GM19397 (cell line): Measurements from ENCODE around the gene ZNF850.
A peak's percentile ranks its signal among the peaks of the same experiment; 100 is the strongest.
"Not testable (repeated sequence)": the region's sequence is repeated elsewhere in the genome, so short reads cannot be mapped to it uniquely, and the experiment has no call there.

Source experiments
- ATAC-seq: cut with Tn5 transposase; IDR thresholded peaks from one replicate; pipeline ENCODE4 v1.9.1; 2021; ENCODE audit warnings: mild to moderate bottlenecking, moderate library complexity; ENCODE audit not compliant: unreplicated experiment

Gene ZNF850

GRCh38 chr19:36772311-36773222 is at the start of gene ZNF850:
Gene ZNF850 (minus strand): TSS chr19:36772807. CDS start chr19:36762606, 10,201 bp downstream.
- ATAC-seq, result peak; percentile 92

- no peak for ATAC-seq
Observed at GRCh38 chr19:36821758-36822157, 49.2 kb upstream of the ZNF850 start.

DNA sequence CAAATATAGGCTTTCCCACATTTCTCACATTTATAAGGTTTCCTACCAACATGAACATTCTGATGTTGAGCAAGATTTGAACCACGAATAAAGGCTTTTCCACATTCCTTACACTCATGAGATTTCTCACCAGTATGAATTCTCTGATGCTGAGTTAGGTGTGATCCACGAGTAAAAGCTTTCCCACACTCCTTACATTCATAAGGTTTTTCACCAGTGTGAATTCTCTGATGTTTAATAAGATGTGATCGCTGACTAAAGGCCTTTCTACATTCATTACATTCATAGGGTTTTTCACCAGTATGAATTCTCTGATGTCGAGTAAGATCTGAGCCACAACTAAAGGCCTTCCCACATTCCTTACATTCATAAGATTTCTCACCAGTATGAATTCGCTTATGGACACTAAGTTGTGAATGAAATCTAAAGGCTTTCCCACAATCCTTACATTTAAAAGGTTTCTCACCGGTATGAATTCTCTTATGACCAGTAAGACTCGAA is 46.6 kb upstream of the ZNF850 start:
- no peak for ATAC-seq

DNA sequence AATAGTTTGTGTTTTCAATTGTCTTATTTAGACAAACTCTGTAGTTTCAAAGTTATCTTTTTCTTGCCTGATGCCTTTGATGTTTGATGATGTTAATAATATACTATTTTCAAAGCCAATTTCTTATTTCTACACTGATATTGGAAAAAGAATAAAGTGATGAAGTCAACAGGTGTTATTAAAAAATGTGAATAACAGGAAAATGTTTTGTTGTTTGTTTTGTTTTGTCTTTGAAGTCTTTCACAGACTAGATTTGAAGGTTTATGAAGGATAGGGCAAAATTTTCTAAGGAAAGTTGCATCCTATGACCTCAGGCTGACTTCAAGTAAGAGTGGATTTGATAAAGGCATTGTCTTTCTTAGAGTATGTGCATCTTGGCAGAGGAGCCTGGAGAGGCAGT is 34.4 kb upstream of the ZNF850 start:
- no peak for ATAC-seq

GRCh38 chr19:36805364-36805763 is 32.8 kb upstream of the ZNF850 start:
- ATAC-seq, result no peak

GRCh38 chr19:36797786-36798108 is 25.1 kb upstream of the ZNF850 start:
- no peak for ATAC-seq

GRCh38 chr19:36796714-36796992 is 24.0 kb upstream of the ZNF850 start:
- ATAC-seq, result no peak

DNA sequence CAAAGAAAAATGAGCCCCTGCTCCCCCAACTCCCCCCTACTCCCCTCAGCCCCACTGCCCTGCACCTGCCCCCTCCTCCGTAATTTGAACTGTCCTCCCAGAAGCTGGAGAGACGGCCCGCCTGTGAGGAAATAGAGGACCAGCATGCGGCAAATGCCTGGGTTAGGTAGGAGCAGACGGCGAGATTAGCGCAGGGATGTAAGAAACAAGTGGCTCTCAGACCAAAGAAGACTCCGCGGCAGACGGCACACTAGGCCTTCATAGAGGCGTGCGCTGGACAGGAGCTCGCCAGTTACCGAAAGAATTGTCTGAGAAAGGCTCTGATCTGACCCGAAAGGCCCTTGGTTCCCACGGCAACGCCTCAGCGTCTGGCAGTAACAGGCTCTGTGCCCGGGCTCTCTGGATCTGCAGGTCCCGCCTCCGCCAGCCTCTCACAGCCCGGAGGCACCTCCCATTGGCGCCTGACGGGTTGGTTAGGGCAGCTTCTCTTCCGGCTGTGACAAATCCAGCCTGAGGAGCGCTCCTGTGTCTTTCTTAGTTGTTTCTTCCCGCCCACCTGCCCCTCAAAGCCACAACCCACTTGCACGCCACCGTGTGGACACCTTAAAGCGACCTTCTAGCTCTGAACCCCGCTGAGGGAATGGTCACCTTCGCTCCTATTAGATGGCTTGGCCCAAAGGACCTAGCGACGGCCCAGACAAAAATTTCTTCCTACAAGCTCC is 19.0 kb upstream of the ZNF850 start:
- not testable (repeated sequence) for ATAC-seq

- no peak for ATAC-seq
Observed at GRCh38 chr19:36775768-36776167, 3.2 kb upstream of the ZNF850 start.

GRCh38 chr19:36773223-36773579 is 594 bp upstream of the ZNF850 start:
- peak; percentile 15 for ATAC-seq

DNA sequence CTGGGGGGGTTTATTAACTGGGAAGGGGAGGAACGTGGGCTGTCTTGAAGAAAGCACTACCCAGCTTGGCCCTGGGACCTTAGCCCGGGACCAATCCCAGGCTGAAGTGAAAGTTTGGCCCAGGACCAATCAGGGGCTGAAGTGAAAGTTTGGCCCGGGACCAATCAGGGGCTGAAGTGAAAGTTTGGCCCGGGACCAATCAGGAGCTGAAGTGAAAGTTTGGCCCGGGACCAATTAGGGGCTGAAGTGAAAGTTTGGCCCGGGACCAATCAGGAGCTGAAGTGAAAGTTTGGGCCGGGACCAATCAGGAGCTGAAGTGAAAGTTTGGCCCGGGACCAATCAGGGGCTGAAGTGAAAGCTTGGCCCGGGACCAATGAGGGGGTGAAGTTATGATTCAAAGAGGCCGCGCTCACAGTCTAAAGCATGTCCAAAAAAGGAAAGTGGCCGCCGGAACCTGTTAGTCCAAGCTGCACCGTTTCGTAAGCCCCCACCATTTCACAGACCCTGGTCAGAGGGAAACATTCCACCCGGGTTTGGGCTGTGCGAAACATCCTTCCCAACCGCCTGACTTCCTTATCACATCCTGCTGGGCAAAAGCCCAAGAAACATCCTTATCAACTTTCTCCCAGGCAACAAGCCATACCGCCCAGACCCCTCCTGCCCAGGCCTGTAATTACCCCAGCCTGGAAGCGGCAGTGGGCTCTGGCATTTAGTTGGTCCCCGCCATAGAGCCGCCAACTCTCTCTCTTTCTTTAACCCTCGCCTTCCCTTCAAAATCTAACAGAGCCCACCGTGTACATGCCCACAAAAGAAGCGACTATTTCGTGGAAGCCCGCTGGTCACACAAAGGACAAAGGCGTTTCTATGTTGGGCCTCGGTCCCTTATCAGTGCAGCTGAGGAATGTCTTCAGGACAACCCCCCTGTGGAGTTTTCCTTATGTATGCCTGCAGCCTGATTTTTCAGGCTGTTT is 1.1 kb downstream of the ZNF850 start:
- no peak for ATAC-seq

- no peak for ATAC-seq
Observed at GRCh38 chr19:36750066-36750691, 22.4 kb downstream of the ZNF850 start.

GRCh38 chr19:36749613-36750012 is 23.0 kb downstream of the ZNF850 start:
- not testable (repeated sequence) for ATAC-seq

- ATAC-seq, result no peak
Observed at GRCh38 chr19:36748431-36749275, 24.0 kb downstream of the ZNF850 start.

GRCh38 chr19:36747750-36748149 is 24.9 kb downstream of the ZNF850 start:
- no peak for ATAC-seq

DNA sequence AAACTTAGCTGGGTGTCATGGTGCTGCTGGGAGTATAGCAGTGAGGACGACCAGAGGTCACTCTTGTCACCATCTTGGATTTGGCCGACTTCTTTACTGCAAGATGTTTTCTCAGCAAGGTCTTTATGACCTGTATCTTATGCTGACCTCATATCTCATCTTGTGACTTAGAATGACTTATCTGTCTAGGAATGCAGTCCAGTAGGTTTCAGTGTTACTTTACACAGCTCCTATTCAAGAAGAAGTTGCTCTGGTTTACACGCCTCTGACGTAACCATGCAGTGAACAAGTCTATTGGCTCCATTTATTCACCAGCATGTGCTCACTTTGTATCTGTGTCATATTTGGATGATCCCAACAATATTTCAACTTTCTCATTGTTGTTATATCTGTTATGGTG is 26.7 kb downstream of the ZNF850 start:
- ATAC-seq, result no peak

DNA sequence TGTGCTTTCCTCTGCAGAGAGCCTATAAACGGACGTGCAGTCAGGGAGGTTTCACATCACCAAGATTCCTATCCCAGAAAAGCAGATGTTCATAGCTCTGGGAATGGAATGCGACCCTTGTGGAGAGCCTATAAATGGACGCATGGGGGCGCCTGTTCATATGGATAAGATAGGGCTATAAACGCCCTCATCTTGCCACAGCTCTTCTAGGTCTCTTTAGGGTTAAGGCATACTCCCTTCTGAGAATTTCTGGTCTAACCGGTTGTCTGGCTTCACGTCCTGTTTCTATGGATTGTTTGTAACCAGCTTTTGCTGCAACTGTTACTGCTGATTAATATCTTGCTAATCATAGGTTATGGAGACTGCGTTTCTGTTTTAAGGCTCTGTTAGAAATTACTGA is 36.4 kb downstream of the ZNF850 start:
- ATAC-seq, result not testable (repeated sequence)

GRCh38 chr19:36719687-36720556 is 52.7 kb downstream of the ZNF850 start:
- no peak for ATAC-seq

DNA sequence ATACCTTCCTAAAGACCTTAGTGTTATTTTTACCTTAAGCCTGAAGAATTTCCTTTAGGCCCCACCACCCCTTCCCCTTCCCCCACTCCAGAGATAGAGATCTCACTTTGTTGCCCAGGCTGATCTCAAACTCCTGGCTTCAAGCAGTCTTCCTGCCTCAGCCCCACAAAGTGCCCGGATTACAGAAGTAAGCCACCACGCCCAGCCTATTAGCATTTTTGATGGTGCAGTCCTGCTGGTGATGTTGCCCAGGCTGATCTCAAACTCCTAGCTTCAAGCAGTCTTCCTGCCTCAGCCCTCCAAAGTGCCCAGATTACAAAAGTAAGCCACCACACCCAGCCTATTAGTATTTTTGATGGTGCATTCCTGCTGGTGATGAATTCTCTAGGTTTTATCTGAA is 63.2 kb downstream of the ZNF850 start:
- no peak for ATAC-seq
